Cerebellar nuclear complex (tissue), 1 donor: ENCODE measurements around the gene PBX1.

ENCODE experiments used
- DNase-seq, 2 experiments: peaks; one replicate each; lab custom pipeline; 2025; lab: John Stamatoyannopoulos, UW

PBX1 gene

GRCh38 chr1:164725401-164725800, 166.4 kb downstream of the PBX1 start:
- DNase-seq: no peak

GRCh38 chr1:164726235-164726634, 167.3 kb downstream of the PBX1 start:
- no peak for DNase-seq

- DNase-seq: no peak
Measured at GRCh38 chr1:164728719-164729118, 169.7 kb downstream of the PBX1 start.

- DNase-seq: no peak
Measured at GRCh38 chr1:164731161-164731876, 172.3 kb downstream of the PBX1 start.

- DNase-seq: no peak
Measured at GRCh38 chr1:164733070-164733469, 174.1 kb downstream of the PBX1 start.

- DNase-seq: no peak
Measured at GRCh38 chr1:164733734-164734133, 174.8 kb downstream of the PBX1 start.

GRCh38 chr1:164735315-164736052, 176.5 kb downstream of the PBX1 start:
- no peak for DNase-seq

- DNase-seq: no peak
Measured at GRCh38 chr1:164736137-164736536, 177.2 kb downstream of the PBX1 start.

- DNase-seq: no peak
Measured at GRCh38 chr1:164739189-164739588, 180.2 kb downstream of the PBX1 start.

- DNase-seq: no peak
Measured at GRCh38 chr1:164740000-164740526, 181.1 kb downstream of the PBX1 start.

- DNase-seq: no peak
Measured at GRCh38 chr1:164742745-164743144, 183.8 kb downstream of the PBX1 start.

- no peak for DNase-seq
Measured at GRCh38 chr1:164743976-164744375, 185.0 kb downstream of the PBX1 start.

GRCh38 chr1:164745736-164746135, 186.8 kb downstream of the PBX1 start:
- DNase-seq: no peak

- DNase-seq: no peak
Measured at GRCh38 chr1:164746632-164747031, 187.6 kb downstream of the PBX1 start.

GRCh38 chr1:164748253-164748899, 189.4 kb downstream of the PBX1 start:
- no peak for DNase-seq

GRCh38 chr1:164753521-164754077, 194.6 kb downstream of the PBX1 start:
- no peak for DNase-seq

GRCh38 chr1:164754088-164754600, 195.2 kb downstream of the PBX1 start:
- DNase-seq: no peak

GRCh38 chr1:164755690-164756089, 196.7 kb downstream of the PBX1 start:
- no peak for DNase-seq

- no peak for DNase-seq
Measured at GRCh38 chr1:164756741-164757140, 197.8 kb downstream of the PBX1 start.

- no peak for DNase-seq
Measured at GRCh38 chr1:164757625-164758024, 198.6 kb downstream of the PBX1 start.

GRCh38 chr1:164759144-164759920, 200.3 kb downstream of the PBX1 start:
- DNase-seq: no peak
